MM.1S (cell line): ENCODE measurements around the gene KIAA1958.

Experiments
- EZH2 ChIP-seq: fragments of 300-600 bp; sonication (generic); optimal IDR thresholded peaks from 2 replicates; pipeline ENCODE3; 2017; ENCODE audit warnings: low read depth, mild to moderate bottlenecking, antibody characterized with exemption, low read length, mixed read lengths
- EZH2phosphoT487 ChIP-seq: fragments of 300-600 bp; sonication (generic); IDR thresholded peaks from 2 replicates; pipeline ENCODE4 v1.6.1; 2018; ENCODE audit warnings: antibody characterized with exemption, low read length
- TF ChIP-seq, protein P1 (sequence below): fragments of 300-600 bp; sonication (generic); IDR thresholded peaks from 2 replicates; pipeline ENCODE4 v1.5.1; 2016; ENCODE audit warnings: antibody characterized with exemption, low read length, mixed read lengths

DNA sequence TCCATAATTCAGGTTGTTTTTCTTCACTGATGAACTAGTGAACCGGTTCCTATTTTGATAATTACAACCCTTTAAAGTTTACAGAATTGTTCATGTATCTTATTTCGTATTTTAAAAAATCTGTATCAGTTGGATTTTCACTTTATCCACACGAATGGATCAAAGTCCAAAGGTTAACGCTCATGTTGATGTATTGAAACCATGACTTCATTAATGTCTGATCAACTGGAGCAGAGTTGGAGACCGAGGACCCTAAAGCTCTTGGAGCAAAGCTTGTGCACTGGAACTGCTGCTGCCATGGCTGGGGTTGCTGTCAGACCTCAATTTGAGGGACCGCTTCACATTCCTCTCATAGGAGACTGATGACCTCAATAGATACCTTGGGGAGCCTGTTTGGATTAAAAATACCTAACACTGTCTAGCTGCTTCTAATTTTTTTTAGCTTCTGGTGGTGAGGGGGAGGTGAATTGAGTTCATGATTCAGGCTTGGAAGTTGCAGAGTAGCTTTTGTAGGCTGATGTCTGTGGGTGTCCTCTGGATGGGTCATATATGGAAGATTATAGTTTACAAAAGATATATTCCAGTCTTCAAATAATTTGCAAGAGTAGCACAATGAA, 45.1 kb downstream of the KIAA1958 start:
- TF ChIP-seq EZH2: no peak
- TF ChIP-seq, protein P1, sequence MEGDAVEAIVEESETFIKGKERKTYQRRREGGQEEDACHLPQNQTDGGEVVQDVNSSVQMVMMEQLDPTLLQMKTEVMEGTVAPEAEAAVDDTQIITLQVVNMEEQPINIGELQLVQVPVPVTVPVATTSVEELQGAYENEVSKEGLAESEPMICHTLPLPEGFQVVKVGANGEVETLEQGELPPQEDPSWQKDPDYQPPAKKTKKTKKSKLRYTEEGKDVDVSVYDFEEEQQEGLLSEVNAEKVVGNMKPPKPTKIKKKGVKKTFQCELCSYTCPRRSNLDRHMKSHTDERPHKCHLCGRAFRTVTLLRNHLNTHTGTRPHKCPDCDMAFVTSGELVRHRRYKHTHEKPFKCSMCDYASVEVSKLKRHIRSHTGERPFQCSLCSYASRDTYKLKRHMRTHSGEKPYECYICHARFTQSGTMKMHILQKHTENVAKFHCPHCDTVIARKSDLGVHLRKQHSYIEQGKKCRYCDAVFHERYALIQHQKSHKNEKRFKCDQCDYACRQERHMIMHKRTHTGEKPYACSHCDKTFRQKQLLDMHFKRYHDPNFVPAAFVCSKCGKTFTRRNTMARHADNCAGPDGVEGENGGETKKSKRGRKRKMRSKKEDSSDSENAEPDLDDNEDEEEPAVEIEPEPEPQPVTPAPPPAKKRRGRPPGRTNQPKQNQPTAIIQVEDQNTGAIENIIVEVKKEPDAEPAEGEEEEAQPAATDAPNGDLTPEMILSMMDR: no peak
- no peak for TF ChIP-seq EZH2phosphoT487
